HEK293 (cell line): ENCODE results near the gene FBXO33.

Experiments
- CTCF ChIA-PET: fragments of 350-600 bp; formaldehyde crosslinking; extraction: SDS; loops from one replicate; lab custom pipeline; 2021; ENCODE audit warnings: antibody characterized with exemption; lab: Yijun Ruan, JAX
- POLR2A ChIA-PET: fragments of 300-600 bp; formaldehyde crosslinking; extraction: SDS; loops from one replicate; lab custom pipeline; 2020; ENCODE audit warnings: antibody characterized with exemption, inconsistent platforms; lab: Yijun Ruan, JAX
- H3K27ac ChIP-seq: fragments of 200-500 bp; sonication (Bioruptor generic); 2 replicates; pipeline ENCODE4 v1.5.1; 2014; ENCODE audit warnings: low read depth, low read length, control low read depth, inconsistent platforms; ENCODE audit errors: extremely low read depth
- H3K36me3 ChIP-seq, 2 experiments: fragments of 200-500 bp in 1 of 2; sonication (Bioruptor generic) in 1 of 2; 1 replicate in 1 of 2; 2 replicates in 1 of 2; pipeline ENCODE4 v1.5.1; 2014 to 2017; ENCODE audit warnings: inconsistent platforms in 2 of 2, low read length in 2 of 2; ENCODE audit not compliant: control insufficient read depth in 2 of 2, insufficient read depth in 1 of 2
- H3K4me1 ChIP-seq: fragments of 200-500 bp; sonication (Bioruptor generic); 2 replicates; pipeline ENCODE4 v1.5.1; 2014; ENCODE audit warnings: mild to moderate bottlenecking, low read length, inconsistent platforms; ENCODE audit not compliant: control insufficient read depth, insufficient read depth
- H3K4me3 ChIP-seq: 2 replicates; pipeline ENCODE4 v1.5.1; 2011; ENCODE audit warnings: low read depth, mild to moderate bottlenecking, control low read depth, low read length, moderate library complexity
- H3K9me3 ChIP-seq: fragments of 200-500 bp; sonication (Bioruptor generic); 2 replicates; pipeline ENCODE4 v1.5.1; 2014; ENCODE audit warnings: low read depth, low read length, inconsistent platforms; ENCODE audit not compliant: control insufficient read depth, insufficient read depth
- SETDB1 ChIP-seq: IDR thresholded peaks from one replicate; pipeline ENCODE4 v1.6.1; 2017; ENCODE audit warnings: mild to moderate bottlenecking, low read length, moderate library complexity, mixed read lengths; ENCODE audit not compliant: insufficient read length
- TRIM28 ChIP-seq: IDR thresholded peaks from 2 replicates; pipeline ENCODE4 v1.6.1; 2011; ENCODE audit warnings: low read length, control low read depth, borderline replicate concordance
- YY2 ChIP-seq: fragments of 450-650 bp; formaldehyde crosslinking; IDR thresholded peaks from 2 replicates; pipeline ENCODE4 v1.5.1; 2016; ENCODE audit warnings: missing biosample characterization, missing genetic modification characterization
- ZFP41 ChIP-seq: fragments of 450-650 bp; formaldehyde crosslinking; IDR thresholded peaks from 2 replicates; pipeline ENCODE4 v1.5.1; 2016; ENCODE audit warnings: missing biosample characterization, missing genetic modification characterization, borderline replicate concordance
- ZNF311 ChIP-seq: fragments of 450-650 bp; formaldehyde crosslinking; IDR thresholded peaks from 2 replicates; pipeline ENCODE4 v1.5.1; 2017; ENCODE audit warnings: missing biosample characterization, missing genetic modification characterization, borderline replicate concordance
- ZNF350 ChIP-seq: fragments of 450-650 bp; formaldehyde crosslinking; IDR thresholded peaks from 2 replicates; pipeline ENCODE4 v1.5.0; 2017; ENCODE audit warnings: missing biosample characterization, mild to moderate bottlenecking, missing genetic modification characterization
- ZNF433 ChIP-seq: fragments of 450-650 bp; formaldehyde crosslinking; IDR thresholded peaks from 2 replicates; pipeline ENCODE4 v1.5.1; 2016; ENCODE audit warnings: missing biosample characterization, missing genetic modification characterization, low read depth
- ZNF510 ChIP-seq: fragments of 450-650 bp; formaldehyde crosslinking; IDR thresholded peaks from 2 replicates; pipeline ENCODE4 v1.5.1; 2018; ENCODE audit warnings: mild to moderate bottlenecking, missing genetic modification characterization, missing biosample characterization; ENCODE audit not compliant: insufficient replicate concordance
- ZNF560 ChIP-seq: fragments of 450-650 bp; formaldehyde crosslinking; IDR thresholded peaks from 2 replicates; pipeline ENCODE4 v1.5.1; 2017; ENCODE audit warnings: missing biosample characterization, missing genetic modification characterization, borderline replicate concordance
- ZNF692 ChIP-seq: fragments of 450-650 bp; formaldehyde crosslinking; IDR thresholded peaks from 2 replicates; pipeline ENCODE4 v1.5.1; 2016; ENCODE audit warnings: missing biosample characterization, missing genetic modification characterization
- TF ChIP-seq, protein P1 (sequence below): fragments of 450-650 bp; formaldehyde crosslinking; IDR thresholded peaks from 2 replicates; pipeline ENCODE4 v1.5.1; 2016; ENCODE audit warnings: missing biosample characterization, missing genetic modification characterization

FBXO33 gene

GRCh38 chr14:39422243-39422642, 10.0 kb downstream of the FBXO33 start (continued):
- TF ChIP-seq, protein P1, sequence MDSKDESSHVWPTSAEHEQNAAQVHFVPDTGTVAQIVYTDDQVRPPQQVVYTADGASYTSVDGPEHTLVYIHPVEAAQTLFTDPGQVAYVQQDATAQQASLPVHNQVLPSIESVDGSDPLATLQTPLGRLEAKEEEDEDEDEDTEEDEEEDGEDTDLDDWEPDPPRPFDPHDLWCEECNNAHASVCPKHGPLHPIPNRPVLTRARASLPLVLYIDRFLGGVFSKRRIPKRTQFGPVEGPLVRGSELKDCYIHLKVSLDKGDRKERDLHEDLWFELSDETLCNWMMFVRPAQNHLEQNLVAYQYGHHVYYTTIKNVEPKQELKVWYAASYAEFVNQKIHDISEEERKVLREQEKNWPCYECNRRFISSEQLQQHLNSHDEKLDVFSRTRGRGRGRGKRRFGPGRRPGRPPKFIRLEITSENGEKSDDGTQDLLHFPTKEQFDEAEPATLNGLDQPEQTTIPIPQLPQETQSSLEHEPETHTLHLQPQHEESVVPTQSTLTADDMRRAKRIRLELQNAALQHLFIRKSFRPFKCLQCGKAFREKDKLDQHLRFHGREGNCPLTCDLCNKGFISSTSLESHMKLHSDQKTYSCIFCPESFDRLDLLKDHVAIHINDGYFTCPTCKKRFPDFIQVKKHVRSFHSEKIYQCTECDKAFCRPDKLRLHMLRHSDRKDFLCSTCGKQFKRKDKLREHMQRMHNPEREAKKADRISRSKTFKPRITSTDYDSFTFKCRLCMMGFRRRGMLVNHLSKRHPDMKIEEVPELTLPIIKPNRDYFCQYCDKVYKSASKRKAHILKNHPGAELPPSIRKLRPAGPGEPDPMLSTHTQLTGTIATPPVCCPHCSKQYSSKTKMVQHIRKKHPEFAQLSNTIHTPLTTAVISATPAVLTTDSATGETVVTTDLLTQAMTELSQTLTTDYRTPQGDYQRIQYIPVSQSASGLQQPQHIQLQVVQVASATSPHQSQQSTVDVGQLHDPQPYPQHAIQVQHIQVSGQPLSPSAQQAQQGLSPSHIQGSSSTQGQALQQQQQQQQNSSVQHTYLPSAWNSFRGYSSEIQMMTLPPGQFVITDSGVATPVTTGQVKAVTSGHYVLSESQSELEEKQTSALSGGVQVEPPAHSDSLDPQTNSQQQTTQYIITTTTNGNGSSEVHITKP (tag by site-specific recombination), result no peak
- TF ChIP-seq ZNF692 (tag by site-specific recombination), result no peak
- TF ChIP-seq, all 188 proteins: peak for 0

GRCh38 chr14:39419272-39419671, 13.0 kb downstream of the FBXO33 start:
- TF ChIP-seq ZNF560 (tag by site-specific recombination) (no peak), ZNF311 (tag by site-specific recombination) (no peak)
- Histone ChIP-seq H3K4me1 (no peaks in the 10 kb centered on the region), H3K36me3 (no peaks in the 10 kb centered on the region), H3K27ac (no peak overlapping the region), H3K9me3 (no peaks in the 10 kb centered on the region; the same call in none of the 2 replicates), H3K4me3 (no peak overlapping the region)
- ChIA-PET POLR2A (no interaction called here), CTCF (no interaction called here)

GRCh38 chr14:39417014-39417413, 15.2 kb downstream of the FBXO33 start:
- H3K36me3 ChIP-seq, result no peaks in the 10 kb centered on the region
- CTCF ChIA-PET, result interaction anchor here (1.2 kb wide), 1 partner anchor 10 kb away, joined by 3 read pairs; no protein-coding TSS in a partner anchor
- no peak for TF ChIP-seq ZNF433 (tag by site-specific recombination)
- no peak for TF ChIP-seq ZFP41
- no peak for TF ChIP-seq ZNF350 (tag by site-specific recombination)
- TF ChIP-seq, all 188 proteins: peak for 0
- POLR2A ChIA-PET, result no interaction called here
- Histone ChIP-seq H3K4me1 (no peaks in the 10 kb centered on the region), H3K4me3 (no peak overlapping the region), H3K27ac (no peak overlapping the region), H3K9me3 (no peaks in the 10 kb centered on the region; the same call in none of the 2 replicates)

GRCh38 chr14:39416072-39416471, 16.2 kb downstream of the FBXO33 start:
- Histone ChIP-seq H3K4me1 (no peaks in the 10 kb centered on the region), H3K4me3 (no peak overlapping the region), H3K27ac (no peak overlapping the region), H3K9me3 (no peaks in the 10 kb centered on the region; the same call in none of the 2 replicates), H3K36me3 (no peaks in the 10 kb centered on the region; a peak in 1 of 3 replicates)
- ChIA-PET POLR2A (no interaction called here), CTCF (interaction anchor here (1.2 to 1.3 kb wide), 2 partner anchors 11 to 184 kb away, joined by 3 to 5 read pairs; no protein-coding TSS in a partner anchor)
- TF ChIP-seq ZNF510 (tag by site-specific recombination) (peak; percentile 60), SETDB1 (peak; percentile 95), YY2 (tag by site-specific recombination) (no peak), TRIM28 (peak; percentile 84; the same call in 1 of the 2 replicates)
